NCI-H1105 treated with DMSO at 0.1 percent for 48 hours (cell line): ENCODE data around the gene TFPI2.
"Not testable (repeated sequence)": the region's sequence is repeated elsewhere in the genome, so short reads cannot be mapped to it uniquely, and the experiment has no call there.

ENCODE experiments used
- DNase-seq: peaks from one replicate; lab custom pipeline; 2025; lab: John Stamatoyannopoulos, UW

The TFPI2 gene, protein sequence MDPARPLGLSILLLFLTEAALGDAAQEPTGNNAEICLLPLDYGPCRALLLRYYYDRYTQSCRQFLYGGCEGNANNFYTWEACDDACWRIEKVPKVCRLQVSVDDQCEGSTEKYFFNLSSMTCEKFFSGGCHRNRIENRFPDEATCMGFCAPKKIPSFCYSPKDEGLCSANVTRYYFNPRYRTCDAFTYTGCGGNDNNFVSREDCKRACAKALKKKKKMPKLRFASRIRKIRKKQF

DNA sequence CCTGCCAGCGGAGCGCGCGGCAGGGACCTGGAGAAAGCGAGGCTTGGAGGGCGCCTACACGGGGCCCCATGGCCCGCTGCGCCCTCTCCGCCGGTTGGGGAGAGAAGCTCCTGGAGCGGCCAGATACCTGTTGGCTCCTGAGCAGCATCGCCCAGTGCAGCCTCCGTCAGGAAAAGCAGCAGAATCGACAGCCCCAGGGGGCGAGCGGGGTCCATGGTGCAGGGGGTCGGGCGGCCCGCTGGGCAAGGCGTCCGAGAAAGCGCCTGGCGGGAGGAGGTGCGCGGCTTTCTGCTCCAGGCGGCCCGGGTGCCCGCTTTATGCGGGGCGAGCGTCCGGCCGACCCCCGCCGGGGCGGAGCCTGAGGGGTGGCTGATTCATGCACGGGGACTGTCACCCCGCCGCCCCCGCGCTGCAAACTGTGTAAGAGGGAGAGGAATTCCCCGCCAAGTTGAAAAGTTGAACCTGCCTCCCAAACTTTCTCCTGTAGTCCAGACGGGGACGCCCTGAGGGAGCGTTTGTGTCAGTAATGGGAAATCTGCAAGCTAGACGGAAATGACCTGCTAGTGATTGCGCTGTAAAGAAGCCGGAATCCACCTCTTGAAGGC lies at the start of gene TFPI2:
Gene TFPI2, minus strand, starts transcription at position 290 of the 605 bp plus-strand sequence. Its CDS starts 75 bp downstream, at position 215.
- no peak for DNase-seq

DNA sequence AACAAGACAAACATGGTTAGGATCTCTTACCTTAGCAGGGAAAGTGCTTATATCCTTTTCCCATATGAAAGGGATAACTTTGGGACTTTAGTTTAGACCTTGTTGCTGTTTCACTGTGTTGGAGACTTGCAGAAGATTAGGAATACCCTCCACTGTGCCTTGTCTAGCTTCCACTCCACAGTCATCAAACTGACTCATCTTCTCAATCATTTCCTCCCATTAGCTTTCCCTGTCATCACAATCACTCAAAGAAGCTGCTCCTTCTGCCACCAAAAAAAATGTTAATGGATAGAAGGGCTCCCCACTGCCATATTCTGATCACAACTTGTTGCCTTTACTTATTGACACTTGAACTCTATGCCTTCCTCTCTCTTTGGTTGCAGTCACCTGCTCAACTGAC lies 47.7 kb upstream of the TFPI2 start:
- no peak for DNase-seq

DNA sequence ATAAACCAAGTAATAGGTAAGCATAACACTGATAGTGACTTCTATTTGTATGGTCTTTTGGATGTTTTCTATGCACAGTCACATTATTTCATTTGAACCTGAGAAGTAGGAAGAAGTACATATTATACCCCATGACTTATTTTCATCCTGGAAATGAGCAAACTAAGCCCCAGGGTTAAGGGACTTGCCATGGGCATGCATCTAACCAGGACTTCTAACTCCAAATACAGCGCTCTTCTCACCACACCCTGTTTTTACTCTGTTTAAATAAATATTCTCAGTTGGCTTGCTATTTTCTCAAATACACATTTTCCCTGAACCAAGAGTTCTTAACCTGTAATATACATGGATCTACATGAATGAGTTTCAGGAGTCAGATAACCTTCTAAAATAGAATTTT lies 47.3 kb upstream of the TFPI2 start:
- DNase-seq = no peak

DNA sequence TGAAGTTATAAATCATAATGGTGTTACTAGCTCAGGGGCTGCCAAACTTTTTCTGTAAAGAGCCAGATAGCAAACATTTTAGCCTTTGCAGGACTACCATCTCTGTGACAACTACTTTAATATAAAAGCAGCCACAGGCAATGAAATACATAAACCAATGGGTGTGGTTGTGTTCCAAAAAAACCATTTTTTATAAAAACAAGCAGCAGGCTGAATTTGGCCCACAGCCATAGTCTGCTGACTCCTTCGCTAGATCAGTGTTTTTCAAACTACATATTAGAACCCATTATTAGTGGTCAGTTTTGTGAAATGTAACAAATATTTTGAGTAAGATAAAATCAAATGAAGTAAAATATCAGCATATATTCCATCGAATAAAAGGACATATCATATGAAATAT lies 44.5 kb upstream of the TFPI2 start:
- no peak for DNase-seq

DNA sequence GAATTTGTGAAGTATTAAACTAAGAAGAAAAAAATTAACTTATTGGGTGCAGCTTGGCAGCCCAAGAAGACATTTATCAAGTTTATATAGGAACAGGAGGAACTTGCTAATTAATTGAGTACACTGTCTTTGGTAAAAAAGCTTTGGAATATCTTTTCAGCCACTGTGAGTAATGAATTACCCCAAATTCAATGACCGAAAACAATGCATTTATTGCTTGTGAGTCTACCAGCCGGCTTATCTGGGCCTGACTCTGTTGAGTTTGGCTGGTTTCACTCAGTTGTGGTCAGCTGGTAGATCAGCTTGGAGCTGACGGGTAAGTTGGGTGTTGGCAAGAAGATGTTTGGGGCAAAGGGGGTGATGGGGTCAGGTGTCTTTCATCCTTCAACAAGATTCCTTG lies 42.6 kb upstream of the TFPI2 start:
- DNase-seq = no peak

DNA sequence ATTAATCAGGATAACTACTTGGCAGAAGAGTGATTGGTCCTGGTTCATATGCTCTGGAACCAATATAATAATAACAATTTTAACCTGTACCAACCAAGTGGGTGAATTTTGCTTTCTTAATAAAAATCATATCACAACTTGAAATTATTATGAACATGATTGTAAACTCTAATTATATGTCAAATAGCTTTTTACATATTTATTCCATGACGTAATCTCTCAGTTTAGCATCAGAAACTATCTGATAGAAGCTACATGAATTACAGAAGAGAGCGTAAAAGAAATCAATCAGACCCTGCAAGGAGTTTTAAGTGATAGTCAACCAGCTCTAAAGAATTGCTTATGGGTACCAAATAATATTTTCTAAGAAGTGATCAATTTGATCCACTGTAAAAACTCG lies 41.1 kb upstream of the TFPI2 start:
- no peak for DNase-seq

DNA sequence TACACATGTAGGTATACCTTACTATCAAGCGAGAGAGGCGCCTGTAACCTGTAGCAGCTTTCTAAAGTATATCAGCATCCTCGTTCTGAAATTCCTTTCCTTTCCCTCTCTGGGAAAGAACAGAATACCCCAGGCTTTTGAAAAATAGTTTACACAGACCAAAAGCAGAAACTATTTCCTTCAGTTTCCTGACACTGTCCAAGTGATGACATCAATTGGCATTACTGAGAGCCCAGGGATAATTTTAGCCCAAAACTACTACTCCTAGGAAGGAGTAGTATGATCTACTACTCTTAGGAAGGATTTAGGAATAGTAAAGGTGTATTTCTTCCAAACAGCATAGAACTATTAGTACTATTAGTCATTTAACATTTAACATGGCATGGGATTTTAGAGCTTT lies 37.0 kb upstream of the TFPI2 start:
- DNase-seq = no peak

DNA sequence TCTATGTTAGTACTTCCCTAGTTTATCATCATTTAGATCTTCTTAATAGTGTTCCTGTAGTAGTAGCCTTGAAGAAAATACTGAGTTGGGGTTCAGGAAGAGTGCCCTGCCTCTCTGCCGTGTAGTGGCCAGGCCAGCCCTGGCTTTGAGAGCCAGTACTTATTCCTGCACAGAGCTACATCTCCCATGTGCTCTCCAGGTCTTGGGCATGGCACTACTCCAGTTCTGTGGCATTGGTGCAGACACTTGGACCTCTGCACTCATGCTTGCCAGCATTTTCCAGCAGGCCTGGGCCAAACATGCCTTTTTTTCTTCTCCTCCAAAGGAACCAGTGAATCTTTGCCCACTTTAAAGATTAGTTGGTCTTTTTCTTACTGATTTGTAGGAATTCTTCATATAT lies 36.2 kb upstream of the TFPI2 start:
- DNase-seq = no peak

DNA sequence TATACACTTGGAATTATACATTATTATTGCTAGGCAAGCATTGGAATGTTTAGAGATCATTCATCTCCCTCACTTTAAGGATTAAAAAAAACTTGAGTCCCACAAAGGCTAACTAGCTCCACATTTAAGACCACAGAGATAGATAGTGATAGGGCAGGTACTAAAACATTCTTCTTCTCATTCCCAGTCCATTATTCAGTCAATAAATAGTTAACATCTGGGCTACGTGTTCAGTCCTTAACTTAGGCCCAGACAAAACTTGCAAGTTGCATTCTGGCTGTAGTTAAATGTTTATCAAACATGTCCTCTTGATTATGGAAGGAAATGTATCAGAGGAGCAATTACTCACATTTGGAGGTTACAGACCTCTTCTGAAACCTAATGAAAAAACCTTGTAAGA lies 33.4 kb upstream of the TFPI2 start:
- DNase-seq = no peak

DNA sequence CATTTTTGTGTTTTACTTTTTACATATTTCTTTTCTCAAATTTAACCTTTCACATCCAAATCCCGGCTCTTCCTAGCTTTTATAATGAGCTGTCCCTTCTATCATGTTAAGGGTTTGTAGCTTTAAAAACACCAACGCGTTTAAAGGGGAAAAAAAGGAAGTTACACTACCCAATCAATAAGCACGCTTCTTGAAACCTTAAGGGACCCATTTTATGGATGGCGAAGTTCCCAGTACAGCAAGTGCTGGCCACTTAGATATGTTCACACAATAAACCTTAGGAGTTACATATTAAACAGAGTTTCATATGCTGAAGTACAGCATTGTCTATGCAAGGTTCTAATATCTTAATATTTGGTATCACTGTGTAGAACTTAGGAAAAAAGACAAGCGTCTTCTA lies 32.7 kb upstream of the TFPI2 start:
- DNase-seq = no peak

DNA sequence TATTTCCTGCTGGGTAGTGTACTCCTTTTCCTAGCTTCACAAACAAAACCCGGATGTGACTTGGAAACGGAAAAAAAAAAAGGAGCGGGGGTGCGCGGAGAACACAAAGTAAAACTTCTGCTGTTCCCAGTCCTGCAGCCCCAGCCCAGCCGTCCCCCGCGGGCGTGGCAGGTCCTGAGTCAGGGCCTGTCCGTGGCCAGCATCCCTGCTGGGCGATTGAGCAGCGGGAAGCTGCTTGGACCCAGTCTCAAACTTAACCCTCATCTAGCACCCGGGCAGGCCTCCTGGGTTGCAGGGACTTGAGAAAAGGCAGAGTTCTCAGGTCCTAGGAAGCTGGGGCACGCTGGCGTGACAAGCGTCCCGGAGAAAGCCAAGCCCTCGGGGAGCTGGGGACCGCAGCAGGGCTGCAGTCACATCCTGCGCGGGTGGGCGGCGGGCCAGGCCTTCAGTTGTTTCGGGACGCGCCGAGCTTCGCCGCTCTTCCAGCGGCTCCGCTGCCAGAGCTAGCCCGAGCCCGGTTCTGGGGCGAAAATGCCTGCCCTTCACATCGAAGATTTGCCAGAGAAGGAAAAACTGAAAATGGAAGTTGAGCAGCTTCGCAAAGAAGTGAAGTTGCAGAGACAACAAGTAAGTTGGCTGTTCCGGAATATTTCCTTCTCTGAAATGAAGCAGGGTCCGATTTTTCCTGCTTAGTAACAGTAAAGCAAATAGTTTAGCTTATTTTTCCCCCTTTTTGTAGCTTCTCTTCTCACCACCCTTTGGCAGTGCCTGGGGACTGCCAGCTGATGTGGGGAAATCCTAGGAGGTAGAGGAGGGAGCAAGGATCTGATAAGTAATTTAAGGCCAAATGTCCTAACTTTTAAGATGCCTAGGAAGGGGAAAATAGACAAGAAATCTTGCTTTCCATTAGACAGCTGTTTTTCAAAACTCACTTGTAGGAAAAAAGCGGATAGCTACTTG lies 31.3 kb upstream of the TFPI2 start, which contains the start of gene GNG11:
Gene GNG11, plus strand, starts transcription at position 129 of the 960 bp plus-strand sequence. Its CDS starts 403 bp downstream, at position 532.
- DNase-seq = peak; percentile 17

DNA sequence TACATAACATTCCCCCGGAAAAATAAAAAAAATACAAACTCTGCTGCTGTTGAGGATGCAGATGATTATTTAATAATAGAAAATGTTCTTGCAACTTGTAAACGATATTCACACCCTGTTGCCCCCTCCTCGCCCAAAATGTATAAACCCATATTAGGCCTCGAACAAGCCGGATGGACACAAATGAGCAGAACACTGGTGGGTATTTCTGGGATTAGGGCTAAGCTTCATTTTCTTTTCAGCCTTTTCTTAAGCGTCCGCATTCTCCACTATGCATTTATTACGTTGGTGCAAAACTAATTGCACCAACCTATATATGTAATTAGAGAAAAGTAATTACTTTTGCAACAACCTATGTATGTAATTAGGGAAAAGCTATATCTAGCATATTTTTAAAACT lies 30.6 kb upstream of the TFPI2 start:
- DNase-seq = no peak

DNA sequence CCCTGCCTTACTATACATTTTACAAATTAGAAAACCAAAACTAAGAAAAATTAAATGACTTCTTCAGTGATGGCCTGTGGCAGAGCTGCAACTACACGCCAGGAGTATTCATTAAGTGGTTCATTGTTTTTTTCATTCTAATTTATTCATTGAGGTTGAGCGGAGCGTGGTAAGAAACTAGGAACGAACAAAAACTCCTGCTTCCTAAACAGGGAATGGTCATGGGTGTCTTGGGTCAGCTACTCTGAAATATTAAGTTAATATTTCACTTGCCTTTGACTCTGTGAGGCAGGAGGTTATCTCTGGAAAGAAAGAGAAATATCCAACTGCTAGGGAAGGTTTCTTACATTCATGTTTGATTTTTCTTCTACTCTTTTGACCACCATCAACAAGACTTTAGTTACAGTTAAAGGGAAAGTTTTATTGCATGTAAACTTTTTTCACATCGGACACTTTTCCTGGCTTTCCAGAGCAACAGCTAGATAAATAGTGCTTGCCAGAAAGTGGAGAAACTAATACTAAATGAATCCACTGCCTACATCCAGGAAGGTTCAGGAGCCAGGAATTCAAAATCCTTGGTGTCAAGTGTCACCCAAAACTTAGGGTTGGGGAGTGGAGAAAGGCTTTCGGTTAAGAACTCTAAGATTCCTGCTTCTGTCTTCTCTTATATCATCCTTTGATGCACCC lies 30.1 kb upstream of the TFPI2 start:
- no peak for DNase-seq

DNA sequence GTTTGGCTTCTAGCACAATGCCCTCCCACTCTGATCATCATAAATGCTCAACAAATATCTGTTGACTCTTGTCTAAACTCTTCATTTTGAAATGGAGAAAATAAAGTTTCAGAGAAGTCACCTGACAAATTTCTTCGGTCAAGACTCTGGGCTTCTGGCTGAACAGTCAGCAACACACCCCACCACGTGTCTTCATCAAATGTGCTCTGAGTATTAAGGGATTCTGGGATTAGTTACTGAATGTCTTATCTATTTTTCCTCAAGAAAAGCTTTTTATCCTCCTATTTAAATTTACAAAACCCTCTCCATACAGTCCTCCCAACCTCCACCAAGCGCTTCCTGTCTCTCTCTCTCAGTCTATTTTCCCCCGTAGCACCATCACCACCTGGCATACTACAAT lies 25.8 kb upstream of the TFPI2 start:
- not testable (repeated sequence) for DNase-seq

DNA sequence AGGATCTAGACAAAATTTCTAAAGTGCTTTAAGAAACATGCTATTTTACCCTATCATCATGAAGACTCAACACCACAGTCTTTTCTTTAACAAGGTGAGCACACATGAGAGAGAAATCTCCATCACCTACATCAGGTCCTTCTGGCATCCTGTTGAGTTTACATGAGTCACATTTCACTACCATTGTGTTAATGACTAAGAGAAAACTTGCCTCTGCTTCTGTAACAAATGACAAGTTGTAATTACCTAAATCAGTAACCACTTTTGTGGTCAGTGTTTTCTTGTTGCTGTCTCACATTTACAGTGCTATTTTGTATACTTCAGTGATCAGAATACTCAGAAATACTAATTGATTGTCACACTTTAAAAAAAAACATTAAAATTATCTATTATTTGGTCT lies 25.3 kb upstream of the TFPI2 start:
- DNase-seq = not testable (repeated sequence)

DNA sequence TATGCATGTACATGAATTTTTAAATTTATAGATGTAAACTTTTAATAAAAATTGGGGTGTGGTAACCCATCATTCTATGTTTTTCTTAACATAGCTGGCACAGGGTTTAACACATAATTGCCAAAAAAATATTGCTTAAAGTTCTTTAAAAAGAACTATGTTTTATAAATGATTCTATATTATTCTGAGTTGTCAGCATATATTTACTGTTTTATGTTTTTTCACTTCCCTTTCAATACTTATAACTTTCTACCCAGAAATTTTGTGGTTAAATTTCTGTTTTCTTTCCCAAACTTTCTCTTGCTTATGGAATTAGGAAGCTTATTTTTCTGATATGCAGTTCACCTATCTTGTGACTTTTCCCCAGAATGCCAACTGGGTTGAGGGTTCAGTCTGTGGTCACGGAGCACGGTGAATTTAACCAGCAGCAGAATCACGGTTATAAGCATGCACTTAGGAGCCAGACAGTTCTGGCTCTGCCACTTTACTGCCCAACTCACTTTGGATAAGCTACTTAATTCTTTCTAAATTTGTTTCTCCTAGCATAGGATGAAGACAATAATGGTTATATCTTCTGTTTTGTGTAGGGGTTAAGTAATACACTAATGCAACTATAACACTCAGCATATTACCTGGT lies 24.8 kb upstream of the TFPI2 start:
- DNase-seq = not testable (repeated sequence)

DNA sequence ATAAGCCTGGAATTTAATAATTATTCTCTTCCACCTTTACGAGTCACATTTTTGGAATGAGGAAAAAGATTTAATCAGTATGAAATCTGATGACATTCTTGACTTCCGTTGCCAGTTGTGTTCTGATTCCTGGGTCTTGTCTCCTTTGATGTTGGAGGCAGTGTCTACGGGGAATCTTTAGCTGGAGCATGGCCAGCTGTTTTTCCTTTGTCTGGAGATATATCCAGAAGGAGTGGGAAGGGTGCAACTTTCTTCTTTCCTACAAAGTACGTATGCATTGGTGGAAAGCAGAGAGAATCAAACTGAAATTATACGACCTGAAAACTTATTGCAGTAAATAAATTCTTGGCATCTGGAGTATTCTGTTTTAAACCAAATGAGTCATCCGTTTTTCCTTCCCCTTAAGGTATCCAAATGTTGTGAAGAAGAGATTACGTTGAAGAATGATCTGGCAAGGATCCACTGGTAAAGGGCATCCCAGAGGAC lies 24.1 kb upstream of the TFPI2 start:
- DNase-seq = no peak

DNA sequence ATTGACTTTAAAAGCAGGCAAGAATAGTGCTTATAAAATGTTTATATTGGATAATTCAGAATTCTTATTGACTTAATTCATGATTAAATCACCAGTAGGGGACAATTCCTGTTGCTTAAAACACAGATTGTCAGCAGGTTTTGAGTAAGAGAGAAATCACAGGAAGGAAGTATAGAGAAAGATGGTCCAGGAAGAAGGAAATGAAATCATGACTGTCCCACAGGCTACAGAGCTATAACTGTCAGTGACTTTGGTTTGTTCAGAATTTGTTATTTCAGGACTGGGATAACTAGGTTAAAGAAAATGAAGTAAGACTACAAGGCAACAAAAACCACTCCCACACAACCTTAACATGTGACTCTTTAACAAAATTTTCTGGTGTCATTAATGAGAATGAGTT lies 22.6 kb upstream of the TFPI2 start:
- DNase-seq = no peak

DNA sequence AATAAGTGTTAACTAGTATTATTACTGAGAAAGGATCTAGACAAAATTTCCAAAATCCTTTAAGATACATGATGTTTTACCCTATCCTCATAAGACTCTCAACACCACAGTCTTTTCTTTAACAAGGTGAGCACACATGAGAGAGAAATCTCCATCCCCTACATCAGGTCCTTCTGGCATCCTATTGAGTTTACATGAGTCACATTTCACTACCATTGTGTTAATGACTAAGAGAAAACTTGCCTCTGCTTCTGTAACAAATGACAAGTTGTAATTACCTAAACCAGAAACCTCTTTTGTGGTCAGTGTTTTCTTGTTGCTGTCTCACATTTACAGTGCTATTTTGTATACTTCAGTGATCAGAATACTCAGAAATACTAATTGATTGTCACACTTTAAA lies 21.1 kb upstream of the TFPI2 start:
- not testable (repeated sequence) for DNase-seq

DNA sequence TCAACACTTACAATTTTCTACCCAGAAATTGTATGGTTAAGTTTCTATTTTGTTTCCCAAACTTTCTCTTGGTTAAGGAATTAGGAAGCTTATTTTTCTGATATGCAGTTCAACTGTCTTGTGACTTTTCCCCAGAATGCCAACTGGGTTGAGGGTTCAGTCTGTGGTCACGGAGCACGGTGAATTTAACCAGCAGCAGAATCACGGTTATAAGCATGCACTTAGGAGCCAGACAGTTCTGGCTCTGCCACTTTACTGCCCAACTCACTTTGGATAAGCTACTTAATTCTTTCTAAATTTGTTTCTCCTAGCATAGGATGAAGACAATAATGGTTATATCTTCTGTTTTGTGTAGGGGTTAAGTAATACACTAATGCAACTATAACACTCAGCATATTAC lies 20.7 kb upstream of the TFPI2 start:
- DNase-seq = not testable (repeated sequence)
